Endothelial cell of umbilical vein (primary cell): ENCODE data around the gene NUDT5. TPM values are rescaled to one million over a fixed set of nuclear protein-coding genes. Genes with fewer than 3 reads are reported as not detected.

Experiments
- BruUV-seq: library from RNA; stranded (reverse); fragments of 400-500 nt; replicated peaks from 2 replicates; lab custom pipeline; 2021; lab: Mats Ljungman, UMichigan
- CTCF ChIA-PET: fragments of 300-600, 350-600 bp; sonication (Branson Sonifier 250); formaldehyde crosslinking; loops from one replicate; lab custom pipeline; 2021; ENCODE audit warnings: antibody characterized with exemption, inconsistent platforms; lab: Charles Lee
- POLR2A ChIA-PET: fragments of 300-600, 350-600 bp; sonication (Branson Sonifier 250); formaldehyde crosslinking; loops from one replicate; lab custom pipeline; 2021; ENCODE audit warnings: antibody characterized with exemption, inconsistent platforms; lab: Charles Lee
- DNase-seq: peaks from one replicate; pipeline ENCODE4 v3.0.0-alpha.2; 2011; ENCODE audit warnings: low read depth, low spot score
- FAIRE-seq: peaks from 2 replicates; lab custom pipeline; 2011; peaks lifted over from hg19 to GRCh38; lab: Jason Lieb, UNC
- H2AFZ ChIP-seq: 2 replicates; pipeline ENCODE4 v1.6.0; 2012; ENCODE audit warnings: low read depth, low read length, control low read depth, inconsistent platforms
- H3K27ac ChIP-seq: 2 replicates; pipeline ENCODE4 v1.5.1; 2011; ENCODE audit warnings: low read depth, mild to moderate bottlenecking, control low read depth, low read length, moderate library complexity; ENCODE audit not compliant: insufficient read depth
- H3K27me3 ChIP-seq, 2 experiments: 2 replicates each; pipeline versions ENCODE4 v1.6.0 to v1.6.1; 2011; ENCODE audit warnings: low read length in 2 of 2, mixed read lengths in 1 of 2; ENCODE audit not compliant: control insufficient read depth in 2 of 2, insufficient read depth in 2 of 2
- H3K36me3 ChIP-seq, 2 experiments: 2 replicates in 1 of 2; 3 replicates in 1 of 2; pipeline ENCODE4 v1.5.1; 2011; ENCODE audit warnings: low read length in 2 of 2, mild to moderate bottlenecking in 1 of 2, moderate library complexity in 1 of 2; ENCODE audit not compliant: control insufficient read depth in 2 of 2, insufficient read depth in 2 of 2; ENCODE audit errors: extremely low read depth in 1 of 2
- H3K4me1 ChIP-seq: 3 replicates; pipeline ENCODE4 v1.5.1; 2011; ENCODE audit warnings: mild to moderate bottlenecking, low read length; ENCODE audit not compliant: control insufficient read depth, insufficient read depth; ENCODE audit errors: extremely low read depth
- H3K4me2 ChIP-seq: 2 replicates; pipeline ENCODE4 v1.6.1; 2011; ENCODE audit warnings: low read length, control low read depth, mixed read lengths; ENCODE audit not compliant: insufficient read depth
- H3K4me3 ChIP-seq, 3 experiments: fragments of 200-600 bp in 1 of 3; sonication (generic), shearing (Covaris generic) in 1 of 3; replicated peaks in 1 of 3; 2 replicates each; pipeline ENCODE4 v1.5.1; 2011 to 2016; ENCODE audit warnings: control low read depth in 3 of 3, low read length in 3 of 3, mild to moderate bottlenecking in 2 of 3, inconsistent platforms in 1 of 3, low read depth in 1 of 3, moderate library complexity in 1 of 3; ENCODE audit not compliant: insufficient read depth in 1 of 3
- H3K79me2 ChIP-seq: 2 replicates; pipeline ENCODE4 v1.6.0; 2012; ENCODE audit warnings: low read length, inconsistent platforms; ENCODE audit not compliant: control insufficient read depth, insufficient read depth
- H3K9ac ChIP-seq: replicated peaks from 2 replicates; pipeline ENCODE3; 2011; ENCODE audit warnings: low read length, control low read depth; ENCODE audit not compliant: insufficient read depth; ENCODE audit errors: extremely low read depth
- H3K9me1 ChIP-seq: replicated peaks from 3 replicates; pipeline ENCODE4 v1.6.0; 2011; ENCODE audit warnings: mild to moderate bottlenecking, low read length; ENCODE audit not compliant: control insufficient read depth, insufficient read depth; ENCODE audit errors: extremely low read depth
- H3K9me3 ChIP-seq: replicated peaks from 2 replicates; pipeline ENCODE4 v1.5.1; 2012; ENCODE audit warnings: low read length, inconsistent platforms; ENCODE audit not compliant: control insufficient read depth, insufficient read depth
- H4K20me1 ChIP-seq: replicated peaks from 2 replicates; pipeline ENCODE3; 2011; ENCODE audit warnings: mild to moderate bottlenecking, low read length; ENCODE audit not compliant: control insufficient read depth, insufficient read depth; ENCODE audit errors: extremely low read depth
- CTCF ChIP-seq, 2 donors: IDR thresholded peaks; 1 replicate in 1 of 2; 2 replicates in 1 of 2; pipeline ENCODE4 v1.5.1; 2011; ENCODE audit warnings: low read length in 2 of 2, mild to moderate bottlenecking in 2 of 2, moderate library complexity in 2 of 2, control low read depth in 1 of 2, inconsistent platforms in 1 of 2, low read depth in 1 of 2; ENCODE audit not compliant: insufficient read depth in 1 of 2; ENCODE audit errors: extremely low read depth in 1 of 2
- EZH2 ChIP-seq: IDR thresholded peaks from 2 replicates; pipeline ENCODE4 v1.6.1; 2012; ENCODE audit warnings: borderline replicate concordance, low read depth, mild to moderate bottlenecking, moderate library complexity, low read length, inconsistent platforms; ENCODE audit not compliant: severe bottlenecking
- FOS ChIP-seq: IDR thresholded peaks from 2 replicates; pipeline ENCODE4 v1.6.1; 2011; ENCODE audit warnings: mild to moderate bottlenecking, low read length, moderate library complexity, borderline replicate concordance; ENCODE audit not compliant: insufficient read depth
- GATA2 ChIP-seq: IDR thresholded peaks from 2 replicates; pipeline ENCODE4 v1.7.0; 2011; ENCODE audit warnings: low read depth, mild to moderate bottlenecking, moderate library complexity, mixed read lengths, low read length; ENCODE audit not compliant: insufficient read length, insufficient read depth
- JUN ChIP-seq: IDR thresholded peaks from 2 replicates; pipeline ENCODE4 v1.6.1; 2011; ENCODE audit warnings: borderline replicate concordance, low read depth; ENCODE audit not compliant: insufficient read length, insufficient read depth
- MAX ChIP-seq: IDR thresholded peaks from 2 replicates; pipeline ENCODE4 v1.6.1; 2011; ENCODE audit not compliant: insufficient read depth, insufficient read length
- MYC ChIP-seq: IDR thresholded peaks from one replicate; pipeline ENCODE4 v1.6.1; 2011; ENCODE audit warnings: mild to moderate bottlenecking, low read depth, low read length
- POLR2A ChIP-seq: IDR thresholded peaks from 2 replicates; pipeline ENCODE4 v1.6.1; 2012; ENCODE audit warnings: low read depth, mild to moderate bottlenecking, control low read depth, low read length
- POLR2AphosphoS5 ChIP-seq: IDR thresholded peaks from 2 replicates; pipeline ENCODE4 v1.6.1; 2012; ENCODE audit warnings: low read depth, mild to moderate bottlenecking, control low read depth, low read length, moderate library complexity; ENCODE audit not compliant: insufficient read depth
- dilution Hi-C: fragments of 300-500 bp; cut with MboI; formaldehyde crosslinking; loops from one replicate; pipeline ENCODE4 v1.15.0; 2019; ENCODE audit warnings: low sequenced_read_pairs; ENCODE audit not compliant: extremely low pct_ligation_motif_present
- intact Hi-C: fragments of 100-400 bp; cut with micrococcal nuclease; formaldehyde crosslinking; loops from one replicate; pipeline ENCODE4 v1.10.0; 2022
- polyA plus RNA-seq, 4 experiments: library from polyadenylated mRNA; depleted of rRNA in 3 of 4; stranded (reverse) in 3 of 4; unstranded in 1 of 4; fragments of >200 nt; gene quantifications; 2 replicates each; pipeline versions ENCODE4 v1.2.1 to v1.2.3, GENCODE V29; 2011 to 2012; ENCODE audit warnings: missing spikeins in 1 of 4
- total RNA-seq: library from RNA; stranded (reverse); gene quantifications from 2 replicates; pipeline ENCODE4 v1.2.3, GENCODE V29; 2021

Gene NUDT5
- total and polyA plus RNA-seq, 2 donors (not counting 3 experiments of a cell fraction or from before 2014, with no cell fraction given), result 81.8 to 87.8 TPM

DNA sequence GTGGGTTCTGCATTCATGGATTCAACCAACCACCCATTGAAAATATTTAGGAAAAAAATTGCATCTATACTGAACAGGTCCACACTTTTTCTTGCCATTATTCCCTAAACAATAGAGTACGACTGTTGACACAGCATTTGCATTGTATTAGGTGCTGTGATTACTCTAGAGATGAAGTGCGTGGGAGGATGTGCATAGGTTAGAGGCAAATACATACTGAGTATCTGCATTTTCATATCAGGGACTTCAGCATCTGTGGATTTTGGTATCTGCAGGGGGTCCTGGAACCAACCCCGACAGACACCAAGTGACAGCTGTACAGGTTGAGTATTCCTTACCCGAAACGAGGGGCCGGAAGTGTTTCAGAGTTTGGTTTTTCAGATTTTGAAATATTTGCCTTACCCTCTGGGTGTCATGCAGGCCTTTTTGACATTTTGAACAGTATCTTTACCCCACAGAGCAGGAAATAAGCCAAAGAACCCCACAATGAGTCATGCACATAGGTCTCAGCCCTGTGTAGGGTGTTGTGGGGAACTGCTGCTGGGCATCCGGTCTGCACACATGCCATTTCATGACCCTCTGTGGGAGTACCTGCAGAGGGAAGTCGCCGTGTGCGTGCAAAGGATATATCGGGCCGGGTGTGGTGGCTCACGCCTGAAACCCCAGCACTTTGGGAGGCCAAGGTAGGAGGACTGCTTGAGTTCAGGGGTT, 14.5 kb downstream of the NUDT5 start:
- Histone ChIP-seq H3K4me3 (no peak overlapping the region), H3K27ac (no peak overlapping the region), H3K4me2 (no peak overlapping the region), H3K9me3 (no peaks in the 10 kb centered on the region), H3K4me1 (peaks cover 6% of the 10 kb centered on the region), H3K9ac (no peak overlapping the region), H3K9me1 (no peaks in the 10 kb centered on the region), H3K79me2 (no peaks in the 10 kb centered on the region), H3K27me3 (no peaks in the 10 kb centered on the region), H3K36me3 (peaks cover 6 to 23% of the 10 kb centered on the region in 2 experiments), H2AFZ (no peak overlapping the region), H4K20me1 (no peaks in the 10 kb centered on the region)
- dilution Hi-C loops (no loop called here), intact Hi-C loops (no loop called here)
- POLR2A ChIA-PET, result no interaction called here
- DNase-seq (no peak), FAIRE-seq (no peak)
- CTCF ChIA-PET, result no interaction called here
- TF ChIP-seq MAX (no peak), JUN (no peak), GATA2 (no peak), FOS (no peak), POLR2A (no peak), POLR2AphosphoS5 (no peak), EZH2 (no peak), MYC (no peak), CTCF (IDR thresholded peaks at IDR 0.05; ENCODE audit: extremely low read depth in 1 of 2, insufficient read depth in 1 of 2, low read depth in 1 of 2, low read length in 2 of 2) (no peak)
- no TSS peak for BruUV-seq
